Measurements from ENCODE around the gene HDHD5.

DNA sequence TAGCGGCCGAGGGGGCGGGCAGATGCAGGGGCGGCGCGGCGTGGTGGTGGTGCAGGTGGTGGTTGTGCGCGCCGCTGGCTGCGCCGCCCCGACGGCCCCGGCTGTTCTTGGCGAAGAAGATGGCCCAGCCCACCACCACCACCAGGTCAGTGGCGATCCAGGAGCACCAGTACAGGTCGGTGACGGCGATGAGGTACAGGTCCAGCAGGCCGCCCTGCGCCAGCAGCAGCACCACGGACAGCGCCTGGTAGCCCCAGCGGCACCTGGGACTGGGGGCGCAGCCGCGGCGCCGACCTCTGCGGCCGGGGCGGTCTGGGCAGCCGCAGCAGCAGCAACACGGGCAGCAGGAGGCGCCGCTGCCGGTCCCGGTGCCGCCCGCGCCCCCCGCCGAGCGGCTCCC, 38.8 kb downstream of the HDHD5 start:
- TF ChIP-seq ZNF274 (IDR thresholded peaks at IDR 0.05; ENCODE audit: low read depth, low read length) (no peak), SUZ12 (IDR thresholded peaks at IDR 0.05; ENCODE audit: extremely low read depth, insufficient read depth, insufficient read length) (no peak)

Data from NT2/D1 (cell line).